HG02970 (cell line): Measurements from ENCODE around the gene NOL3.

Experiments
- ATAC-seq: cut with Tn5 transposase; IDR thresholded peaks from one replicate; pipeline ENCODE4 v1.9.1; 2021; ENCODE audit warnings: mild to moderate bottlenecking, moderate library complexity, moderate number of reproducible peaks; ENCODE audit not compliant: unreplicated experiment, low FRiP score

NOL3 gene

GRCh38 chr16:67187175-67187890 lies 17.0 kb downstream of the NOL3 start:
- no peak for ATAC-seq

GRCh38 chr16:67188323-67188722 lies 18.0 kb downstream of the NOL3 start:
- no peak for ATAC-seq

- ATAC-seq: no peak
Measured at GRCh38 chr16:67188798-67189197, 18.5 kb downstream of the NOL3 start.

- no peak for ATAC-seq
Measured at GRCh38 chr16:67190041-67190440, 19.7 kb downstream of the NOL3 start, which contains the start of gene EXOC3L1. Gene EXOC3L1, minus strand, starts transcription at chr16:67190136. Its CDS starts 460 bp downstream, at chr16:67189676.

GRCh38 chr16:67190448-67191399 lies 20.4 kb downstream of the NOL3 start:
- ATAC-seq: no peak

GRCh38 chr16:67191411-67191994 lies 21.2 kb downstream of the NOL3 start:
- ATAC-seq: no peak

- peak; percentile 79 for ATAC-seq
Measured at GRCh38 chr16:67191995-67192681, 21.8 kb downstream of the NOL3 start, which contains the start of gene E2F4. Gene E2F4, plus strand, starts transcription at chr16:67192155. Its CDS starts 73 bp downstream, at chr16:67192228.

- ATAC-seq: no peak
Measured at GRCh38 chr16:67192781-67193361, 22.5 kb downstream of the NOL3 start.

- no peak for ATAC-seq
Measured at GRCh38 chr16:67193536-67193935, 23.2 kb downstream of the NOL3 start.

GRCh38 chr16:67194260-67194659 lies 23.9 kb downstream of the NOL3 start:
- no peak for ATAC-seq

GRCh38 chr16:67195676-67196075 lies 25.3 kb downstream of the NOL3 start:
- no peak for ATAC-seq

GRCh38 chr16:67196881-67197280 lies 26.5 kb downstream of the NOL3 start:
- no peak for ATAC-seq

- no peak for ATAC-seq
Measured at GRCh38 chr16:67197704-67198103, 27.4 kb downstream of the NOL3 start.

GRCh38 chr16:67198238-67198734 lies 27.9 kb downstream of the NOL3 start:
- no peak for ATAC-seq

GRCh38 chr16:67199011-67199807 lies 28.9 kb downstream of the NOL3 start, which contains the start of gene ELMO3:
Gene ELMO3, plus strand, starts transcription at chr16:67199131. Its CDS starts 196 bp downstream, at chr16:67199327.
- ATAC-seq: no peak

GRCh38 chr16:67199808-67200198 lies 29.5 kb downstream of the NOL3 start:
- ATAC-seq: no peak

- no peak for ATAC-seq
Measured at GRCh38 chr16:67200491-67200890, 30.2 kb downstream of the NOL3 start.

- ATAC-seq: no peak
Measured at GRCh38 chr16:67201411-67202345, 31.3 kb downstream of the NOL3 start.
